GM20431 (cell line): ENCODE measurements around the gene ALKBH5.

Source experiments
- in situ Hi-C: fragments of 300-500 bp; cut with MseI, MboI; formaldehyde crosslinking; loops from one replicate; pipeline ENCODE4 v1.15.0; 2020; ENCODE audit warnings: low sequenced_read_pairs; ENCODE audit not compliant: unreplicated experiment

Gene ALKBH5

GRCh38 chr17:18157354-18157985 lies 26.2 kb upstream of the ALKBH5 start:
- in situ Hi-C loops = no loop called here

GRCh38 chr17:18158022-18158600 lies 25.5 kb upstream of the ALKBH5 start:
- in situ Hi-C loops = no loop called here

DNA sequence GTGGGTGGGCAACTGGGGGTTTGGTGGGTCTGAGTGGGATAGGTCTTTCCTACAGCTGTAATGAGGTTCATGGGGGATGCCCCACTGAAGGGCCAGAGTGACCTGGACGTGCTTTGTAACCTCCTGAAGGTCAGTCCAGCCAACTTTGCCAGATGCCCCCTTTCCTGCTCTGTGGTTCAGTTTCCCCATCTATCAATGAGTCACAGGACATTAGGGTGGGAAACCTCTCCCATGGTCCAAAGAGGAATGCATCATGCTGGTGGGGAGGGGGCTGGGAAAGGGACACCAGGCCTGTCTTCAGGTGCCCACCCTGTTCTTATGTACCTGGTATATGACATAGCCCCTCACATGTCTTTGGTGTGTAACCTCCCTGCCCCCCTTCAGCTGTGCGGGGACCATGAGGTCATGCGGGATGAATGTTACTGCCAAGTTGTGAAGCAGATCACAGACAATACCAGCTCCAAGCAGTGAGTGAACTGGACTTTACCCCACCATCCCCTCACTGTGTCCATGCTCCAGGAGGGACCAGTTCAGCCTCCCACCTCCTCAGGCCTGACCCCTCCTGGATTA lies 24.0 kb upstream of the ALKBH5 start:
- in situ Hi-C loops = no loop called here

DNA sequence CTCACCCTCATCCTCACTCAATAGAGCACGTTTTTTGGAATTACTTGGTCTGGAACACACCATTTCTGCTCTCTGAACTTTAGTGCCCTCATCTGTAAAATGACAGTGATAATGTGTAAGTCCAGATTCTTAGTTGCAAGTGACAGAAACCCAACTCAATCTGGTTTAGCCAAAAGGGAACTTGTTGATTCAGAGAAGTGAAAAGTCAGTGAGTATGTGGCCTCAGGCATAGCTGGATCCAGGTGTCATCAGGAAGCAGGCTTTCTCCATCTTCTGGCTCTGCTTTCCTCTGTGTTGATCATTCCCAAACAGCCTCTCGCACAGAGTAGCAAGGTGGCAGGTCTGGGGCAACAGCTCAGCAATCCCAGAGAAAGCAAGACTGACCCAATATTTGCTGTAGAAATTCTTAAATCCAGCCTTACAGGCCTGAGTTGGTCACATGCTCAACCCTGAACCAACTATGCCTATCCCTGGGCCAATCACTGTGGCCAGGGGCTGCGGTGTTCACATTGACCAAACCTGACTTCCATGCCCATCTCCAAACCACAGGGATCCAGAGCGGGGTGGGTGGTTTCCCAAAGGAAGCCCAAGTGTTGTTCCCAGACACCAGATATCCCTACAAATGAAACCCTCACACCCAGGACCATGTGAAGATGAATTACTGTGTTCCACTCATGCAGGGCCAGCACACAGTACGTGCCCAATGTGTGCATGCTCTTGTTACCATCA lies 23.3 kb upstream of the ALKBH5 start:
- in situ Hi-C loops = no loop called here

- in situ Hi-C loops = no loop called here
Measured at GRCh38 chr17:18161207-18162145, 22.2 kb upstream of the ALKBH5 start.

GRCh38 chr17:18163547-18163946 lies 20.1 kb upstream of the ALKBH5 start:
- in situ Hi-C loops = no loop called here

DNA sequence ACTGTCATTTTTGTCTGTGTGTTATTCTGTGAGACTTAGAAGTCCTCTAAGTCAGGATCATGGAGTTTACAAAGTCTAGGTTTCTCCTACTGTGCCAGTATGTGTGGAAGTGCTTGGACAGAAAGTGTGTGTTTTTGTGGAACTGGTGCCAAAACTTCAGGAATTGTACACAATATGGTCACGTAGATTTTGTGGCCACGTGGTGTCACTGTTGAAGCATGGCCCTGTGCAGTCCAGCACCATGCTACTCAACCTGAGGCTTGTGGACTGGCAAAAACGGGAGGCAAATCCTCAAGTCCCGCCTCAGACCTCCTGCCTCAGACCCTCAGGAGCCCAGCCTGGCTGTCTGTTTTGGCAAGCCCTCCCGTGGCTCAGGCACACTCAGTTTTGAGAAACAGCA lies 16.7 kb upstream of the ALKBH5 start:
- in situ Hi-C loops = no loop called here

- in situ Hi-C loops = no loop called here
Measured at GRCh38 chr17:18167421-18167820, 16.2 kb upstream of the ALKBH5 start.

DNA sequence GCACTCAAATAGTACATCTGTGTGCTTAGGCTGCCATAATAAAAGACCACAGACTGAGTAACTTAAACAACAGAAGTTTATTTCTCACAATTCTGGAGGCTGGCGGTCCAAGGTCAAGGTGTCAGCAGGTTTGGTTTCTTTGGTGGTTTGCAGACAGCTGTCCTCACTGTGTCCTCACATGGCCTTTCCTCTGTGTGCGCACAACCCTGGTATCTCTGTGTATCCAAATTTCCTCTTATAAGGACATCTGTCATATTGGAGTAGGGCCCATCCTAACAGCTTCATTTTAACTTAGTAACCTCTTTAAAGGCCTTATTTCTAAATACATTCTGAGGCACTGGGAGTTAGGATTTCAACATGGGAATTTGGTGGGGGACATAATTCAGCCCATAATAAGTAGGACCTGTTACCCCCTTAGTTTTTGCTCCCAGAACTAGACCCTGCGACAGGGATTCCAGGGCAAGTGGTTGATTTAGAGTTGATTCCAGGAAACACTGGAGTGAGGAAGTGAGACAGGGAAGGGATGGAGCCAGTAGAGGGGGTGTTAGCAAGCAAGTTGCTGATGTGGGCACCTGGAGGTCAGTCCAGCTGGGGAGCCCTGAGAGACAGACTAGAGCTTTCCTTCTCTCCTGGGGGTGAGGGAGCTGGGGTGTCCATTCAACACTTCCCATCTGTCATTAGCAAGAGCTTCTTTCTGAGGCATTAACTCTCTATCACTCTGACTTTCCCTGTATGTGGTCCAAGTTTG lies 10.9 kb upstream of the ALKBH5 start:
- in situ Hi-C loops = no loop called here

- in situ Hi-C loops = no loop called here
Measured at GRCh38 chr17:18173740-18174139, 9.9 kb upstream of the ALKBH5 start.

DNA sequence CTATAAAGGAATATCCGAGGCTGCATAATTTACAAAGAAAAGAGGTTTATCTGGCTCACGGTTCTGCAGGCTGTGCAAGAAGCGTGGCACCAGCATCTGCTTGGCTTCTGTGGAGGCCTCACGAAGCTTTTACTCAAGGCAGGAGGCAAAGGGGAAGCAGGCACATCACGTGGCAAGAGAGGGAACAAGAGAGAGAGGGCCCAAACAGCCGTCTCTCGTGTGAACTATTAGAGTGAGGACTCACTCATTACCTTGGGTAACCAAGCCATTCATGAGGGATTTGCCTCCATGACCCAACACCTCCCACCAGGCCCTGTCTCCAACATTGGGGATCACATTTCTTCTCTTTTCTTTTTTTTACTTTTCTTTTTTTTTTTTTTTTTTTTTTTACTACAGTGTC lies 7.5 kb upstream of the ALKBH5 start:
- in situ Hi-C loops = no loop called here

DNA sequence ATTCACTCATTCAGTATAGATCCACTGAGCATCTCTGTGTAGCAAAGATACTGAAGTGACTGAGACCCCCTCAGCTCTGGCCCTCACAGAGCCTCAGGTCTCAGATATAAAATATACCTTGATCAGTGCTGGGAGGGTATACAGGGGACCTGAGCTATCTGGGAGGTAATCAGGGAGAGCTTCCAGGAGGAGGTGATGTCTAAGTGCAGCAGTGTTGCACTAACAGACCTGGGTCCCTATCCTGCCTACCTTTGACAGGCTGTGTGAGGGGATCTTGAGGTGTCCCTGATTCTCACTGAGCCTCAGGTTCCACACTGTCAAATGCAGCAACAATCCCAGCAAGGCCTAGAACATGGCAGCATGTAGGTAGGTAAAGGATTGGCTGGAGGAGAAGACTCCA lies 6.5 kb upstream of the ALKBH5 start:
- in situ Hi-C loops = no loop called here

DNA sequence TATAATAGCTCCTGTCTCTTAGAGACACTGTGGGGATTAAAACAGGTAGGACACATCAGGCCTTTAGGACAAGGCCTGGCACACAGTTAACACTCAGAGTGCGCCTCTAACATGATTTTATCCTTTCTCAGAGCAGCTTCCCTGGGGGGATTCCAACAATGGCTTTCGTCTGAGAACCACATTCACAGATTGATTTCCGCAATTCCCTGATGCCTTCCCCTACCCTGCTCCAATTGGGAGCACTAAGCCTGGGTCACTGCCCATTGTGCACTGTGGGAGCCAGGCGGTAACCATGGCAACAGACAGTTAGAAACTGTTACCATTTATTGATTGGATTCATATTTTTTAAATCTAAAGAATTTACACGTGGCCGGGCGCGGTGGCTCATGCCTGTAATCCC lies 5.9 kb upstream of the ALKBH5 start:
- in situ Hi-C loops = no loop called here

GRCh38 chr17:18179196-18179595 lies 4.4 kb upstream of the ALKBH5 start:
- in situ Hi-C loops = no loop called here

DNA sequence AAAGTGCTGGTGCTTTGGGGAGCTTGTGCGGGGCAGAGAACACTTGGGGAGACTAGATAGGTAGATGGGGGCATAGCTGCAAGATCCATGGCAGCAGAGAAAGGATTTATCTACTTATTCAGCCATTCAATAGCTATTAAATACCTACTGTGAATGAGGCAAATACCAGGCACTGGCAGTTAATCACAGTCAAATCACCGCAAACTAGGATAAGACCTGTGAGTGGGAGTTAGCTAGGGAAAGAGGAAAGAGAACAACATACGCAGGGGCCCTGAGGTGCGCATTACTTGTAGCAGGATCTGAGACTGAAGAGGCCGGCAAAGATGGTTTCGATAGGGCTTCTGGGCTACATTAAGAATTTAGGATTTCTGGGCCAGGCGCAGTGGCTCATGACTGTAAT lies 3.8 kb upstream of the ALKBH5 start:
- in situ Hi-C loops = no loop called here

GRCh38 chr17:18181358-18181757 lies 2.3 kb upstream of the ALKBH5 start:
- in situ Hi-C loops = no loop called here

DNA sequence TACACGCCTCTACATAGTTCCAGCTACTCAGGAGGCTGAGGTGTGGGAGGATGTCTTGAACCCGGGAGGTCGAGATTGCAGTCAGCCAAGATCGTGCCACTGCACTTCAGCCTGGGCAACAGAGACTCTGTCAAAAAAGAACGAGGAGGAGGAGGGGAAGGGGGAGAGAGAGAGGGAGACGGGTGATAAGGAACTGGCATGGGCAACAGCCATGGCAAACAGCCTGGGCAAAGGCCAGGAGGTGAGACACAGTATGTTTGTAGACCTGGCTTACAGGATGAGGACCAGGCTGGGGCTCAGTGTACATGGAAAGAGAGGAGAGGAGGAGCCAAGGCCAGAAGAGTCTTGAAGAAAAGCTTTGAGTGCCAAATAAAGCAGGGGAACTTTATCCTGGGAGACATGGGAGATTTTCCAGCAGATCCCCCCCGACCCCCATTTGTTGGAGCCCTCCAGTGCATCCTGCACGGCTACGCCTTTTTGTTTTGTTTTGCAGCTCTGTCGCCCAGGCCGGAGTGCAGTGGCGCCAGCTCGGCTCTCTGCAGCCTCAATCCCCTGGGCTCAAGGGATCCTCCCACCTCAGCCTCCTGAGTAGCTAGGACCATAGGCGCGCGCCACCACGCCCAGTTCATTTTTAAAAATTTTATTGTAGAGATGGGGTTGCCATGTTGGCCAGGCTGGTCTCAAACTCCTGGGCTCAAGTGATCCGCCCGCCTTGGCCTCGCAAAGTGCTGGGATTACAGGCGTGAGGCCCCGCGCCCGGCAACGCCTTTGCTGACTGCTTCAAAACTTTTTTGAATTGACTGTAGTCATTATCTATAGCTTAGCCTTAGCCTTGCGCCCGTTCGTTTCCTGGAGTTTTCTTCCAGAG lies 1.3 kb upstream of the ALKBH5 start:
- in situ Hi-C loops = no loop called here

- in situ Hi-C loops = no loop called here
Measured at GRCh38 chr17:18182978-18183333, 672 bp upstream of the ALKBH5 start.
